Endodermal cell (in vitro differentiated cells): ENCODE measurements around the gene RADIL. TPM values are rescaled to one million over a fixed set of nuclear protein-coding genes. Genes with fewer than 3 reads are reported as not detected.

Experiments used
- DNase-seq: peaks from one replicate; pipeline ENCODE4 v3.0.0-alpha.2; 2017
- H3K27ac ChIP-seq: 2 replicates; pipeline ENCODE4 v1.5.1; 2013; ENCODE audit warnings: mild to moderate bottlenecking, low read depth, low read length, moderate library complexity
- H3K27me3 ChIP-seq: 2 replicates; pipeline ENCODE4 v1.6.1; 2013; ENCODE audit warnings: mild to moderate bottlenecking, low read length, moderate library complexity; ENCODE audit not compliant: insufficient read depth, control insufficient read depth, poor library complexity, severe bottlenecking
- H3K36me3 ChIP-seq: 2 replicates; pipeline ENCODE4 v1.7.0; 2013; ENCODE audit warnings: mild to moderate bottlenecking, low read length, moderate library complexity; ENCODE audit not compliant: control insufficient read depth, insufficient read depth
- H3K4me1 ChIP-seq: one replicate; pipeline ENCODE4 v1.7.0; 2013; ENCODE audit warnings: low read length; ENCODE audit not compliant: control insufficient read depth, insufficient read depth
- H3K4me3 ChIP-seq: 2 replicates; pipeline ENCODE4 v1.5.1; 2013; ENCODE audit warnings: mild to moderate bottlenecking, low read length, moderate library complexity
- H3K9ac ChIP-seq: 2 replicates; pipeline ENCODE4 v1.6.1; 2013; ENCODE audit warnings: mild to moderate bottlenecking, low read length, moderate library complexity; ENCODE audit not compliant: poor library complexity, severe bottlenecking; ENCODE audit errors: extremely low read depth
- H3K9me3 ChIP-seq: 2 replicates; pipeline ENCODE4 v1.6.1; 2013; ENCODE audit warnings: mild to moderate bottlenecking, low read length, moderate library complexity; ENCODE audit not compliant: control insufficient read depth
- H3K27ac Mint-ChIP-seq: 2 replicates; pipeline ENCODE4 v1.8.0; 2020; ENCODE audit warnings: mixed read lengths
- H3K27me3 Mint-ChIP-seq: 2 replicates; pipeline ENCODE4 v1.8.0; 2021; ENCODE audit warnings: mild to moderate bottlenecking, mixed read lengths; ENCODE audit not compliant: insufficient read depth
- H3K36me3 Mint-ChIP-seq: 2 replicates; pipeline ENCODE4 v1.8.0; 2020; ENCODE audit warnings: low read depth, mixed read lengths
- H3K4me1 Mint-ChIP-seq: 2 replicates; pipeline ENCODE4 v1.8.0; 2020; ENCODE audit warnings: mixed read lengths
- H3K4me3 Mint-ChIP-seq: 2 replicates; pipeline ENCODE4 v1.8.0; 2020; ENCODE audit warnings: mild to moderate bottlenecking, moderate library complexity, mixed read lengths
- H3K9me3 Mint-ChIP-seq: 2 replicates; pipeline ENCODE4 v1.8.0; 2020; ENCODE audit warnings: mild to moderate bottlenecking, mixed read lengths
- CTCF ChIP-seq: fragments of 200-600 bp; sonication (generic); conservative IDR thresholded peaks from 2 replicates; pipeline ENCODE4 v1.5.0; 2021; ENCODE audit warnings: antibody characterized with exemption, mild to moderate bottlenecking
- WGBS, 2 experiments: methylation state at CpG; one replicate each; pipeline versions ENCODE4 v1.1.5 to v1.1.7; 2013; ENCODE audit warnings: missing lambda C conversion rate in 2 of 2, mixed read lengths in 1 of 2; ENCODE audit not compliant: insufficient coverage in 1 of 2, insufficient read length in 1 of 2; 5-methylcytosine and 5-hydroxymethylcytosine counted together
- total RNA-seq, 2 donors: library from RNA; stranded (reverse); fragmentation: NEBNext Ultra II Directional in 1 of 2; extraction: Animal tissue kit (Norgen Biotek cat#: 25700) in 1 of 2; gene quantifications; 2 replicates in 1 of 2; 3 replicates in 1 of 2; pipeline ENCODE4 v1.2.1, GENCODE V29; 2021

The RADIL gene
- total RNA-seq, 2 donors from 2014 or later: 34.9 to 47.6 TPM

- Histone ChIP-seq H3K4me1 (no peaks in the 10 kb centered on the region), H3K9ac (no peak overlapping the region), H3K27ac (no peak overlapping the region), H3K4me3 (no peak overlapping the region), H3K9me3 (no peaks in the 10 kb centered on the region), H3K27me3 (no peaks in the 10 kb centered on the region), H3K36me3 (no peaks in the 10 kb centered on the region)
- no peak for TF ChIP-seq CTCF
- Mint-ChIP-seq H3K27me3 (no peaks in the 10 kb centered on the region), H3K27ac (no peak overlapping the region), H3K9me3 (no peaks in the 10 kb centered on the region), H3K4me1 (no peaks in the 10 kb centered on the region), H3K4me3 (no peak overlapping the region), H3K36me3 (no peaks in the 10 kb centered on the region)
- no peak for DNase-seq
- 90 to 100% methylated on average over 2 of the region's 2 CpGs for WGBS, 2 experiments
These were observed 44.9 kb upstream of the RADIL start for GRCh38 chr7:4928445-4928844.

GRCh38 chr7:4919969-4920766, 36.7 kb upstream of the RADIL start:
- no peaks in the 10 kb centered on the region for H3K36me3 Mint-ChIP-seq
- Histone ChIP-seq H3K9ac (no peak overlapping the region), H3K36me3 (no peaks in the 10 kb centered on the region), H3K27ac (no peak overlapping the region), H3K9me3 (peaks cover 4% of the 10 kb centered on the region), H3K4me3 (no peak overlapping the region), H3K27me3 (no peaks in the 10 kb centered on the region), H3K4me1 (no peaks in the 10 kb centered on the region)
- no peak overlapping the region for H3K4me3 Mint-ChIP-seq
- no peak for TF ChIP-seq CTCF
- H3K27ac Mint-ChIP-seq: no peak overlapping the region
- peaks cover 6% of the 10 kb centered on the region for H3K27me3 Mint-ChIP-seq
- WGBS, 2 experiments: 86 to 92% methylated on average over 11 to 19 of the region's 19 CpGs
- peaks cover 2% of the 10 kb centered on the region for H3K9me3 Mint-ChIP-seq
- no peaks in the 10 kb centered on the region for H3K4me1 Mint-ChIP-seq
- no peak for DNase-seq

- no peak for DNase-seq
- 85 to 88% methylated on average over 2 to 8 of the region's 8 CpGs for WGBS, 2 experiments
- Histone ChIP-seq H3K27me3 (no peaks in the 10 kb centered on the region), H3K9me3 (peaks cover 4% of the 10 kb centered on the region), H3K4me1 (no peaks in the 10 kb centered on the region), H3K4me3 (no peak overlapping the region), H3K27ac (no peak overlapping the region), H3K36me3 (no peaks in the 10 kb centered on the region), H3K9ac (no peak overlapping the region)
- H3K27ac Mint-ChIP-seq: no peak overlapping the region
- no peak overlapping the region for H3K4me3 Mint-ChIP-seq
- TF ChIP-seq CTCF: peak; percentile 46
- H3K36me3 Mint-ChIP-seq: no peaks in the 10 kb centered on the region
- no peaks in the 10 kb centered on the region for H3K4me1 Mint-ChIP-seq
- H3K27me3 Mint-ChIP-seq: peaks cover 5% of the 10 kb centered on the region
- H3K9me3 Mint-ChIP-seq: peaks cover 2% of the 10 kb centered on the region
These were observed 32.6 kb upstream of the RADIL start for GRCh38 chr7:4916113-4916512.
